ENCODE data around the gene SNHG17.
"Not testable (repeated sequence)": the region's sequence is repeated elsewhere in the genome, so short reads cannot be mapped to it uniquely, and the experiment has no call there.

SNHG17 gene

GRCh38 chr20:38434770-38435554, at the start of gene SNHG17:
SNHG17 (minus strand) TSS chr20:38435328.
- DNase-seq, result peak; percentile 88

- DNase-seq, result no peak
Measured at GRCh38 chr20:38479596-38479995, 44.5 kb upstream of the SNHG17 start.

- no peak for DNase-seq
Measured at GRCh38 chr20:38477747-38478146, 42.6 kb upstream of the SNHG17 start.

- no peak for DNase-seq
Measured at GRCh38 chr20:38473367-38473795, 38.3 kb upstream of the SNHG17 start.

GRCh38 chr20:38472513-38473366, 37.6 kb upstream of the SNHG17 start, which contains the start of gene RALGAPB:
RALGAPB (plus strand) TSS chr20:38472843; CDS start chr20:38488433, 15,590 bp downstream.
- DNase-seq, result peak; percentile 99

- DNase-seq, result no peak
Measured at GRCh38 chr20:38471987-38472512, 36.9 kb upstream of the SNHG17 start.

- no peak for DNase-seq
Measured at GRCh38 chr20:38471245-38471644, 36.1 kb upstream of the SNHG17 start.

- no peak for DNase-seq
Measured at GRCh38 chr20:38466983-38467382, 31.9 kb upstream of the SNHG17 start.

- DNase-seq, result no peak
Measured at GRCh38 chr20:38466171-38466570, 31.0 kb upstream of the SNHG17 start.

GRCh38 chr20:38461569-38461968, 26.4 kb upstream of the SNHG17 start:
- not testable (repeated sequence) for DNase-seq

- not testable (repeated sequence) for DNase-seq
Measured at GRCh38 chr20:38461167-38461566, 26.0 kb upstream of the SNHG17 start.

- not testable (repeated sequence) for DNase-seq
Measured at GRCh38 chr20:38460631-38461030, 25.5 kb upstream of the SNHG17 start.

DNA sequence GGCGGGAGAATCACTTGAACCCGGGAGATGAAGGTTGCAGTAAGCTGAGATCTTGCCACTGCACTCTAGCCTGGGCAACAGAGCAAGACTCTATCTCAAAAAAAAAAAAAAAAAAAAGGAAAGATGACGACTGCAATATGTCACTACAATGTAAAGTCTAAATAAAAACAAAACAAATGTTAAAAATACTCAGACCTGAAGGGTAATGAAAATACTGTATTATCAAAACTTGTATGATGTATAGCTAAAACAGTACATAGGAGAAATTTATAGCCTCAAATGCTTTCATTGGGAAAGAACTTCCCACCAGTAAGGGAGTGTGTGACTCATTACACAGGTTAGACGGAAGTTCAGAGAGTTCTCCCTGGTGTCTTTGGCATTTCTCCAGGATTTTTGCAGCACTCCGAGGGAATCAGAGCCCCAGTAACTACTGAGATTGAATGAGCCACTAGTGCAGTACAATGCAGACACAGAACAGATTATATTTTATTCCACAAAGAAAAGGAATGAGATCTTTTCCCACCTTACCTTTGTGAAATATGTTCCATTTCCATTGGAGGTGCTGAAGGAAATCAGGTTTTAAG, 25.0 kb upstream of the SNHG17 start:
- no peak for DNase-seq

- DNase-seq, result no peak
Measured at GRCh38 chr20:38458314-38458713, 23.2 kb upstream of the SNHG17 start.

DNA sequence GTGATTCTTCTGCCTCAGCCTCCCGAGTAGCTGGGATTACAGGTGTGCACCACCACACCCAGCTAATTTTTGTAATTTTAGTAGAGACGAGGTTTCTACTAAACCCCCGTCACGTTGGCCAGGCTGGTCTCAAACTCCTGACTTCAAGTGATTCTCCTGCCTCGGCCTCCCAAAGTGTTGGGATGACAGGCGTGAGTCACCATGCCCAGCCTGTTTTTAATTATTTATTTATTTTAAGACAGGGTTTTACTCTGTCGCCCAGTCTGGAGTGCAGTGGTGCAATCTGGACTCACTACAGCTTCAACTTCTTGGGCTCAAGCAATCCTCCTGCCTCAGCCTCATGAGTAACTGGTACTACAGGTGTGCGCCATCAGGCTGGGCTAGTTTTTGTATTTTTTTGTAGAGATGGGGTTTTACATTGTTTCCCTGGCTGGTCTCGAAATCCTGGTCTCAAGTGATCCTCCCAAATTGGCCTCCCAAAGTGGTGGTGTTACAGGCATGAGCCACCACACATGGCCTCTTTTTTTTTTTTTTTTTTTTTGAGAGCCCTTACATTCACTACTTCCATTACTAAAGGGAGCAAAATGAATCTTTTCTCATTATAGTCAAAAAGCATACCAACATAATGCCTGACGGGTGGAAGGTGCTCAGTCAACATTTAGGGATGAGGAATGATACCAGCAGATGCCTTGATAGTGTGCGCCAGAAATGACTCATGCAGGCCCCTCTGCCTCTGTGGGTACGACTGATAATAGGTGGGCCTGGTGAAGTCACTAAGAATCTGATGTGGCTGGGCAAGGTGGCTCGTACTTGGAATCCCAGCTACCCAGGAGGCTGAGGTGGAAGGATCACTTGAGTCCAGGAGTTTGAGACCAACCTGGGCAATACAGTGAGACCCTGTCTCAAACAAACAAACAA, 19.7 kb upstream of the SNHG17 start:
- no peak for DNase-seq

- no peak for DNase-seq
Measured at GRCh38 chr20:38453941-38454340, 18.8 kb upstream of the SNHG17 start.

GRCh38 chr20:38452880-38453624, 17.9 kb upstream of the SNHG17 start:
- no peak for DNase-seq

DNA sequence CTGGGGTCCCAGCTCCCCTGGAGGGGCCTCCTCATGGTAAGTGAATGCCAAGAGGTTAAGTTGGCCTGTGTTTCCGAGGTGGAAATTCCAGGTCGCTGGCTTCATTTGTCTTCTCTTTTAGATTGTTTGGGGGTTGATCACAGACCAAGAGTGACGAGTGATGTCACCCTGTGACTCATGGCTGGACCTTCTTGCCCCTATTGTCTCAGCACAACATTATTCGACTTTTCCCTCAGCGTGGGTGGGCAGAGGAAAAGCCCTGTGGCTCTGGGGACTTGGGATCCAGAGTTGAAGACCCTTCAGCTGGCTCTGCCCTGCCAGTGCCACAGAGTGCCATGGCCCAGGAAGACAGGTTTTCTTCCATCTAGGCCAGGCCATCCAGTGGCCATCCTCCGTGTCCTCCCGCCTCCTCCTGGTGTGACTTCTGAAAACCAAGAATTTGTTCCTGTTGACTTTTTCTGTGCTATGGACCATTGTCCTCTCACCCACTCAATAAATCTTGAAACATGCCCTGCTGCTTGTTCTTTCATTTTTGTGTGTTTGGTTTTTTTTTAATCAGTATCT, 15.4 kb upstream of the SNHG17 start:
- no peak for DNase-seq

- DNase-seq, result no peak
Measured at GRCh38 chr20:38449046-38449445, 13.9 kb upstream of the SNHG17 start.

DNA sequence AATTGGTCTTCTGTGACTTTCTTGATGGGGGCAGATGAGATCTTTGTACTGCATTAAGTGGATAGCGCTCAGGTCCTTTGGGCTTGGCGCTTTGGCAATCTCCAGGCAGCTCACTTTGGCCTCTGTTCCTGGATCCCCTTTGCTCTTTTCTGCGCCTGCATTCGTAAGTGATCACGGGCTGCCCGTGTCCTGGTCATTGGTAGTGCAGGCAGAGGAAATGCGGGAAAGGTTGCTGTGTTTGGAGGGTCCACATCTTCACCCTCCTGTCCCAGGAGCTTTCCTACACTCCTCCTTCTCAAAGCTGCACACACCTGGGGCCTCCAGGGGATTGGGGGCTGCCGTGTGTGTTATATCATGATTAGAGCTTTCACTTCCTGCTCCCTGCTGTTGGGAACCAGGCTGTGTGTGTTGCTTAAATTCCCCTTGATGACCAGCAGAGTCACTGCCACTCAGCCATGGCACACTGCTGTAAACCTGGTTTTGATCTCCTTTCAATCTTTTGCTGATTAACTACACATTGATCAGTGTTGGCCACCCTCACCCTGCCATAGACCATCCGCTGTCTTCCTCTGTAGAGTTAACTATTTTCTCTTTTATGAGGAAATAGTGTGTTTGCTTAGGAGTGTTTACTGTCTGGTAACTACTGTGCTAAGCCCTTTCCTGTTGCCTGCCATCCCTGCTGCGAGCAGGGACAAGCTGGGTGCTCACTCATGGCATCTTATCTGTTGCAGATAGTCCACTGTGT, 13.0 kb upstream of the SNHG17 start:
- DNase-seq, result no peak
